ENCODE measurements around the gene POM121C.
"Not testable (repeated sequence)": the region's sequence is repeated elsewhere in the genome, so short reads cannot be mapped to it uniquely, and the experiment has no call there.

DNA sequence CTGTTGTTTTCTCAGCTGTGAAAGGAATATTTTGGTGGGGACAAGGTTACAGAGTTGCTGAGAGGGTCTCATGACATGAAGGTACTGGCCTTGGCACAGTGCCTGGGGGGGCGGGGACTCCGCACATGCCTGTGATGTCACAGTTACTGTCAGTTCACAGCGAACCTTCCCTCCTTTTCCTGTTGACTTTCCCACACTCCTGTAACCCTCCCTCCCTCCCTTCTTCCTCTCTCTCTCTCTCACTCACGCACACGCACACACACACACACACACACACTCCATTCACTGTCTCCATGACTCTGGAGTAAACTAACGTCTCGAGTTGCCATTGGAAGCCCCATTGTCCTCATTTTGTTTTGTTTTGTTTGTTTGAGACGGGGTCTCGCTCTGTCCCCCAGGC lies 118.8 kb downstream of the POM121C start:
- TF ChIP-seq, protein P1, sequence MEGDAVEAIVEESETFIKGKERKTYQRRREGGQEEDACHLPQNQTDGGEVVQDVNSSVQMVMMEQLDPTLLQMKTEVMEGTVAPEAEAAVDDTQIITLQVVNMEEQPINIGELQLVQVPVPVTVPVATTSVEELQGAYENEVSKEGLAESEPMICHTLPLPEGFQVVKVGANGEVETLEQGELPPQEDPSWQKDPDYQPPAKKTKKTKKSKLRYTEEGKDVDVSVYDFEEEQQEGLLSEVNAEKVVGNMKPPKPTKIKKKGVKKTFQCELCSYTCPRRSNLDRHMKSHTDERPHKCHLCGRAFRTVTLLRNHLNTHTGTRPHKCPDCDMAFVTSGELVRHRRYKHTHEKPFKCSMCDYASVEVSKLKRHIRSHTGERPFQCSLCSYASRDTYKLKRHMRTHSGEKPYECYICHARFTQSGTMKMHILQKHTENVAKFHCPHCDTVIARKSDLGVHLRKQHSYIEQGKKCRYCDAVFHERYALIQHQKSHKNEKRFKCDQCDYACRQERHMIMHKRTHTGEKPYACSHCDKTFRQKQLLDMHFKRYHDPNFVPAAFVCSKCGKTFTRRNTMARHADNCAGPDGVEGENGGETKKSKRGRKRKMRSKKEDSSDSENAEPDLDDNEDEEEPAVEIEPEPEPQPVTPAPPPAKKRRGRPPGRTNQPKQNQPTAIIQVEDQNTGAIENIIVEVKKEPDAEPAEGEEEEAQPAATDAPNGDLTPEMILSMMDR (IDR thresholded peaks at IDR 0.05; ENCODE audit: insufficient read depth, low read depth, low read length) = not testable (repeated sequence)
- not testable (repeated sequence) for TF ChIP-seq EZH2 (IDR thresholded peaks at IDR 0.05; ENCODE audit: insufficient read depth, low read length)
